ENCODE measurements around the gene UBE2N.
"Not testable (repeated sequence)": the region's sequence is repeated elsewhere in the genome, so short reads cannot be mapped to it uniquely, and the experiment has no call there.

DNA sequence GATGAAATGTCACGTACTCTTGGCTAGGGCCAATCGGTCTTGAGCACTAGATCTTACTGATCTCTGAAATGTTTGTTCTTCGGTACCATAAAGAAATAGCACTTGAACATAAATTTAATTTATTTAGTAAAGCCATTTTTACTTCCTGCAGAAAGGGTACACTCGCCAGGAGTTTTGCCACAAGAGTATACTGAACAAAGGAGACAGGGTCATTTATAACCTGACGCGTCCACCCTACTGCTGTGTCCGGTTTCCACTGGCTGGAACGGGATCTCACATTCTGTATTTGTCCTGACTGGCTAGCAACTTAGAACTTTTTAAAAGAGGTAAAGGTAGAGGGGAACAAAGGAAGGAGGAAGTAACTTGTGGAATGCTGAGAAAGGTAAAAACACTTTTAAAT lies 29.4 kb downstream of the UBE2N start:
- TF ChIP-seq, protein P1, sequence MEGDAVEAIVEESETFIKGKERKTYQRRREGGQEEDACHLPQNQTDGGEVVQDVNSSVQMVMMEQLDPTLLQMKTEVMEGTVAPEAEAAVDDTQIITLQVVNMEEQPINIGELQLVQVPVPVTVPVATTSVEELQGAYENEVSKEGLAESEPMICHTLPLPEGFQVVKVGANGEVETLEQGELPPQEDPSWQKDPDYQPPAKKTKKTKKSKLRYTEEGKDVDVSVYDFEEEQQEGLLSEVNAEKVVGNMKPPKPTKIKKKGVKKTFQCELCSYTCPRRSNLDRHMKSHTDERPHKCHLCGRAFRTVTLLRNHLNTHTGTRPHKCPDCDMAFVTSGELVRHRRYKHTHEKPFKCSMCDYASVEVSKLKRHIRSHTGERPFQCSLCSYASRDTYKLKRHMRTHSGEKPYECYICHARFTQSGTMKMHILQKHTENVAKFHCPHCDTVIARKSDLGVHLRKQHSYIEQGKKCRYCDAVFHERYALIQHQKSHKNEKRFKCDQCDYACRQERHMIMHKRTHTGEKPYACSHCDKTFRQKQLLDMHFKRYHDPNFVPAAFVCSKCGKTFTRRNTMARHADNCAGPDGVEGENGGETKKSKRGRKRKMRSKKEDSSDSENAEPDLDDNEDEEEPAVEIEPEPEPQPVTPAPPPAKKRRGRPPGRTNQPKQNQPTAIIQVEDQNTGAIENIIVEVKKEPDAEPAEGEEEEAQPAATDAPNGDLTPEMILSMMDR (IDR thresholded peaks at IDR 0.05; ENCODE audit: insufficient read depth, low read length, poor library complexity, severe bottlenecking): not testable (repeated sequence)
- TF ChIP-seq EZH2phosphoT487 (conservative IDR thresholded peaks at IDR 0.05; ENCODE audit: low read length): not testable (repeated sequence)
